Panc1 (cell line): ENCODE results near the gene PPFIA3. TPM values are rescaled to one million over a fixed set of nuclear protein-coding genes. Genes with fewer than 3 reads are reported as not detected.

ENCODE experiments used
- ATAC-seq: fragments of 200-7000 bp; cut with Tn5 transposase; 2 replicates; pipeline ENCODE4 v1.9.1; 2020; ENCODE audit warnings: mild to moderate bottlenecking, moderate library complexity
- BruUV-seq: library from RNA; stranded (reverse); fragments of 400-500 nt; replicated peaks from 2 replicates; lab custom pipeline; 2021; lab: Mats Ljungman, UMichigan
- CTCF ChIA-PET: fragments of 300-600 bp; sonication (Branson Sonifier 250); formaldehyde crosslinking; loops from one replicate; lab custom pipeline; 2022; ENCODE audit warnings: antibody characterized with exemption; lab: Charles Lee
- POLR2A ChIA-PET: fragments of 300-600 bp; sonication (Branson Sonifier 250); formaldehyde crosslinking; loops from one replicate; lab custom pipeline; 2022; ENCODE audit warnings: antibody characterized with exemption; lab: Charles Lee
- DNase-seq: peaks from one replicate; pipeline ENCODE4 v3.0.0-alpha.2; 2010; ENCODE audit warnings: low read depth, low spot score
- H3K27ac ChIP-seq: 2 replicates; pipeline ENCODE4 v1.5.1; 2011; ENCODE audit warnings: mild to moderate bottlenecking, low read length, inconsistent platforms
- H3K27me3 ChIP-seq: fragments of 200-500 bp; sonication (Bioruptor generic); 2 replicates; pipeline ENCODE4 v1.6.0; 2014; ENCODE audit warnings: low read length, inconsistent platforms; ENCODE audit not compliant: control insufficient read depth, insufficient read depth
- H3K36me3 ChIP-seq: fragments of 200-500 bp; sonication (Bioruptor generic); 2 replicates; pipeline ENCODE4 v1.5.1; 2014; ENCODE audit warnings: inconsistent platforms, mild to moderate bottlenecking, low read length, moderate library complexity; ENCODE audit not compliant: control insufficient read depth, insufficient read depth
- H3K4me1 ChIP-seq: 2 replicates; pipeline ENCODE4 v1.5.1; 2011; ENCODE audit warnings: inconsistent platforms, mild to moderate bottlenecking, low read length, moderate library complexity; ENCODE audit not compliant: control insufficient read depth, insufficient read depth
- H3K4me3 ChIP-seq, 2 experiments: 2 replicates each; pipeline ENCODE4 v1.5.1; 2011 to 2012; ENCODE audit warnings: low read depth in 2 of 2, low read length in 2 of 2, mild to moderate bottlenecking in 2 of 2, inconsistent platforms in 1 of 2, moderate library complexity in 1 of 2
- H3K9me3 ChIP-seq: fragments of 200-500 bp; sonication (Bioruptor generic); 2 replicates; pipeline ENCODE4 v1.5.1; 2014; ENCODE audit warnings: low read depth, mild to moderate bottlenecking, inconsistent platforms, low read length, moderate library complexity; ENCODE audit not compliant: control insufficient read depth, insufficient read depth
- POLR2AphosphoS5 ChIP-seq: IDR thresholded peaks from 2 replicates; pipeline ENCODE4 v1.6.1; 2012; ENCODE audit warnings: mild to moderate bottlenecking, low read depth, low read length, moderate library complexity
- SIN3A ChIP-seq: IDR thresholded peaks from 2 replicates; pipeline ENCODE4 v1.6.1; 2012; ENCODE audit warnings: low read depth, mild to moderate bottlenecking, low read length, moderate library complexity, borderline replicate concordance; ENCODE audit not compliant: insufficient read depth
- TCF7L2 ChIP-seq: IDR thresholded peaks from 2 replicates; pipeline ENCODE4 v1.6.1; 2011; ENCODE audit warnings: mild to moderate bottlenecking, low read depth, low read length, inconsistent platforms
- in situ Hi-C: cut with HindIII; loops from 2 replicates; pipeline ENCODE4 v1.10.0; 2016; ENCODE audit warnings: low sequenced_read_pairs, low pct_unique_long_range_greater_than_20kb
- intact Hi-C: fragments of 100-400 bp; cut with micrococcal nuclease; formaldehyde crosslinking; loops from one replicate; pipeline ENCODE4 v1.10.0; 2022; ENCODE audit not compliant: unreplicated experiment
- total RNA-seq: library from RNA; stranded (reverse); gene quantifications from one replicate; pipeline ENCODE4 v1.2.1, GENCODE V29; 2021; ENCODE audit not compliant: unreplicated experiment
- TF ChIP-seq, protein P1 (sequence below), 2 experiments: IDR thresholded peaks; 2 replicates each; pipeline ENCODE4 v1.6.1; 2011 to 2012; ENCODE audit warnings: low read depth in 2 of 2, control low read depth in 1 of 2, low read length in 1 of 2, mild to moderate bottlenecking in 1 of 2, moderate library complexity in 1 of 2; ENCODE audit not compliant: insufficient read depth in 1 of 2
- TF ChIP-seq, protein P2 (sequence below): fragments of 450-650 bp; IDR thresholded peaks from 2 replicates; pipeline ENCODE4 v1.5.1; 2017; ENCODE audit warnings: mild to moderate bottlenecking

The PPFIA3 gene
- total RNA-seq, 1 experiment from 2014 or later, result 21.7 TPM

DNA sequence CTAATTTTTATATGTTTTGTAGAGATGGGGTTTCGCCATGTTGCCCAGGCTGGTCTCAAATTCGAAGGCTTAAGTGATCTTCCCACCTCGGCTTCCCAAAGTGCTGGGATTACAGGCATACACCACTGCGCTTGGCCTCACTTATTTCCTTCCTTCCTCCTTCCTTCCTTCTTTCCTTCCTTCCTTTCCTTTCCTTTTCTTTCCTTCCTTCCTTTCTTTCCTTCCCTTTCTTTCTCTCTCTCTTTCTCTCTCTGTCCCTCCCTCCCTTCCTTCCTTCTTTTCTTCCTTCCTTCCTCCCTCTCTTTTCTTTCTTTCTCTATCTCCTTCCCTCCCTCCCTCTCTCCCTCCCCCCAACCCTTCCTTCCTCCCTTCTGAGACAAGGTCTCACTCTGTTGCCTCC, 75.1 kb downstream of the PPFIA3 start:
- ATAC-seq, result no peak
- Histone ChIP-seq H3K4me3 (no peak overlapping the region), H3K9me3 (no peaks in the 10 kb centered on the region), H3K36me3 (no peaks in the 10 kb centered on the region; the same call in 1 of the 2 replicates), H3K27me3 (no peaks in the 10 kb centered on the region), H3K27ac (no peak overlapping the region), H3K4me1 (no peaks in the 10 kb centered on the region)
- DNase-seq, result no peak
- ChIA-PET POLR2A (no interaction called here), CTCF (interaction anchor here (0.6 kb wide), 1 partner anchor 197 kb away, joined by 5 read pairs; no protein-coding TSS in a partner anchor)
- TF ChIP-seq, protein P1, sequence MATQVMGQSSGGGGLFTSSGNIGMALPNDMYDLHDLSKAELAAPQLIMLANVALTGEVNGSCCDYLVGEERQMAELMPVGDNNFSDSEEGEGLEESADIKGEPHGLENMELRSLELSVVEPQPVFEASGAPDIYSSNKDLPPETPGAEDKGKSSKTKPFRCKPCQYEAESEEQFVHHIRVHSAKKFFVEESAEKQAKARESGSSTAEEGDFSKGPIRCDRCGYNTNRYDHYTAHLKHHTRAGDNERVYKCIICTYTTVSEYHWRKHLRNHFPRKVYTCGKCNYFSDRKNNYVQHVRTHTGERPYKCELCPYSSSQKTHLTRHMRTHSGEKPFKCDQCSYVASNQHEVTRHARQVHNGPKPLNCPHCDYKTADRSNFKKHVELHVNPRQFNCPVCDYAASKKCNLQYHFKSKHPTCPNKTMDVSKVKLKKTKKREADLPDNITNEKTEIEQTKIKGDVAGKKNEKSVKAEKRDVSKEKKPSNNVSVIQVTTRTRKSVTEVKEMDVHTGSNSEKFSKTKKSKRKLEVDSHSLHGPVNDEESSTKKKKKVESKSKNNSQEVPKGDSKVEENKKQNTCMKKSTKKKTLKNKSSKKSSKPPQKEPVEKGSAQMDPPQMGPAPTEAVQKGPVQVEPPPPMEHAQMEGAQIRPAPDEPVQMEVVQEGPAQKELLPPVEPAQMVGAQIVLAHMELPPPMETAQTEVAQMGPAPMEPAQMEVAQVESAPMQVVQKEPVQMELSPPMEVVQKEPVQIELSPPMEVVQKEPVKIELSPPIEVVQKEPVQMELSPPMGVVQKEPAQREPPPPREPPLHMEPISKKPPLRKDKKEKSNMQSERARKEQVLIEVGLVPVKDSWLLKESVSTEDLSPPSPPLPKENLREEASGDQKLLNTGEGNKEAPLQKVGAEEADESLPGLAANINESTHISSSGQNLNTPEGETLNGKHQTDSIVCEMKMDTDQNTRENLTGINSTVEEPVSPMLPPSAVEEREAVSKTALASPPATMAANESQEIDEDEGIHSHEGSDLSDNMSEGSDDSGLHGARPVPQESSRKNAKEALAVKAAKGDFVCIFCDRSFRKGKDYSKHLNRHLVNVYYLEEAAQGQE (IDR thresholded peaks at IDR 0.05; ENCODE audit: insufficient read depth in 1 of 2, low read depth in 2 of 2, low read length in 1 of 2), result no peak
- no peak for TF ChIP-seq TCF7L2
- TF ChIP-seq, protein P2, sequence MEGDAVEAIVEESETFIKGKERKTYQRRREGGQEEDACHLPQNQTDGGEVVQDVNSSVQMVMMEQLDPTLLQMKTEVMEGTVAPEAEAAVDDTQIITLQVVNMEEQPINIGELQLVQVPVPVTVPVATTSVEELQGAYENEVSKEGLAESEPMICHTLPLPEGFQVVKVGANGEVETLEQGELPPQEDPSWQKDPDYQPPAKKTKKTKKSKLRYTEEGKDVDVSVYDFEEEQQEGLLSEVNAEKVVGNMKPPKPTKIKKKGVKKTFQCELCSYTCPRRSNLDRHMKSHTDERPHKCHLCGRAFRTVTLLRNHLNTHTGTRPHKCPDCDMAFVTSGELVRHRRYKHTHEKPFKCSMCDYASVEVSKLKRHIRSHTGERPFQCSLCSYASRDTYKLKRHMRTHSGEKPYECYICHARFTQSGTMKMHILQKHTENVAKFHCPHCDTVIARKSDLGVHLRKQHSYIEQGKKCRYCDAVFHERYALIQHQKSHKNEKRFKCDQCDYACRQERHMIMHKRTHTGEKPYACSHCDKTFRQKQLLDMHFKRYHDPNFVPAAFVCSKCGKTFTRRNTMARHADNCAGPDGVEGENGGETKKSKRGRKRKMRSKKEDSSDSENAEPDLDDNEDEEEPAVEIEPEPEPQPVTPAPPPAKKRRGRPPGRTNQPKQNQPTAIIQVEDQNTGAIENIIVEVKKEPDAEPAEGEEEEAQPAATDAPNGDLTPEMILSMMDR, result no peak
- TF ChIP-seq POLR2AphosphoS5, result no peak
- no peak for TF ChIP-seq SIN3A
- BruUV-seq, result no TSS peak
- intact Hi-C loops, result no loop called here
- in situ Hi-C loops, result no loop called here

DNA sequence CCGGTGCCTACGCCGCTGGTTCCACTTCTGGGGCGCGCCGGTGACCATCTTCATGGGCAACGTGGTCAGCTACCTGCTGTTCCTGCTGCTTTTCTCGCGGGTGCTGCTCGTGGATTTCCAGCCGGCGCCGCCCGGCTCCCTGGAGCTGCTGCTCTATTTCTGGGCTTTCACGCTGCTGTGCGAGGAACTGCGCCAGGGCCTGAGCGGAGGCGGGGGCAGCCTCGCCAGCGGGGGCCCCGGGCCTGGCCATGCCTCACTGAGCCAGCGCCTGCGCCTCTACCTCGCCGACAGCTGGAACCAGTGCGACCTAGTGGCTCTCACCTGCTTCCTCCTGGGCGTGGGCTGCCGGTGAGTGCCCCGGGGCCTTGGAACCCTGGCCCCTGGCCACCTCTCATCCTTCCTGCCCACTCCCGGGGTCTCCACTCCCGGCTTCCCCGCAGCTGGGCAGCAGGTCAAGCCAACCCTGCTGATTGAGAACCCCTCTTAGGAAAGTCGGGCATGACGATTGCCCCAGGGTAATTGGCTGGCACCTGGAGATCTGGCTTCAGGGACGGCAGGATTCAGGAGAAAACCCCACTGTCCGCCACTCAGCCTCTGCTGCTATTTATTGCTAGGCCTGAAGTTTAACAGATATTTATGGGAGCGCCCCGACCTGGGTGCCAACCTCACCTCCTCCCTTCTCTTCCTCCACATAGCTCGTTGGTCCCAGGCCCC, 77.3 kb downstream of the PPFIA3 start:
- POLR2A ChIA-PET, result interaction anchor here (0.5 kb wide), 1 partner anchor 72 kb away, joined by 8 read pairs; no protein-coding TSS in a partner anchor
- no peaks in the 10 kb centered on the region; the same call in 1 of the 2 replicates for H3K36me3 ChIP-seq
- no peaks in the 10 kb centered on the region for H3K9me3 ChIP-seq
- CTCF ChIA-PET, result interaction anchor here (0.7 kb wide), 1 partner anchor 50 kb away, joined by 3 read pairs; no protein-coding TSS in a partner anchor
- no peaks in the 10 kb centered on the region for H3K27me3 ChIP-seq
- H3K4me3 ChIP-seq, result no peak overlapping the region
- intact Hi-C loops, result no loop called here
- no peak overlapping the region for H3K27ac ChIP-seq
- DNase-seq (no peak), ATAC-seq (no peak)
- in situ Hi-C loops, result no loop called here
- H3K4me1 ChIP-seq, result no peaks in the 10 kb centered on the region
- no TSS peak for BruUV-seq
- no peak for TF ChIP-seq TCF7L2
